CD4-positive, alpha-beta T cell treated with Interleukin-15 for 4 hours (primary cell): ENCODE measurements around the gene UBAC1.
A peak's percentile ranks its signal among the peaks of the same experiment; 100 is the strongest.

Experiments used
- DNase-seq: peaks from one replicate; pipeline ENCODE4 v3.0.0-alpha.2; 2020; ENCODE audit warnings: low spot score

The UBAC1 gene, protein sequence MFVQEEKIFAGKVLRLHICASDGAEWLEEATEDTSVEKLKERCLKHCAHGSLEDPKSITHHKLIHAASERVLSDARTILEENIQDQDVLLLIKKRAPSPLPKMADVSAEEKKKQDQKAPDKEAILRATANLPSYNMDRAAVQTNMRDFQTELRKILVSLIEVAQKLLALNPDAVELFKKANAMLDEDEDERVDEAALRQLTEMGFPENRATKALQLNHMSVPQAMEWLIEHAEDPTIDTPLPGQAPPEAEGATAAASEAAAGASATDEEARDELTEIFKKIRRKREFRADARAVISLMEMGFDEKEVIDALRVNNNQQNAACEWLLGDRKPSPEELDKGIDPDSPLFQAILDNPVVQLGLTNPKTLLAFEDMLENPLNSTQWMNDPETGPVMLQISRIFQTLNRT

DNA sequence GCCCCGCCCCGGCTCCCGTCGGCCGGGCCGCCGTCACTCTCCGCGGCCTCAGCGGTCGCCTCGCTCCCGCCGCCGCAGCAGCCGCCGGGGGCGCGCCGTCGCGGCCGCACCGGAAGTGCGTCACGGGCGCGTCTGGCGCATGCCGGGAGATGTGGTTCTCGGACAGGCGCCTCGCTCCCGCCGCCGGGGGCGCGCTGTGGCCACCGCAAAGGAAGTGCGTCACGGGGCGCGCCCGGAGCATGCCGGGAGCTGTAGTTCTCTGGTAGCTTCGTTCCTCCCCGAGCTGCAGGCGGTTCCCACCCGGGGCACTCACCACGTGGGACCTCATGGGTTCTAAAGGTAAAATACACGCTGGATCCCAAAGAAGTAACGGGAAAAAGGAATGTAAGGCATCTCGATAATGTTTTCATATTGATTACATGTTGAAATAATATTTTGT is at the start of gene UBAC1:
Gene UBAC1, minus strand, starts transcription at position 97 of the 439 bp plus-strand sequence. CDS start 211 bp downstream, outside the sequence.
- DNase-seq: peak; percentile 95

DNA sequence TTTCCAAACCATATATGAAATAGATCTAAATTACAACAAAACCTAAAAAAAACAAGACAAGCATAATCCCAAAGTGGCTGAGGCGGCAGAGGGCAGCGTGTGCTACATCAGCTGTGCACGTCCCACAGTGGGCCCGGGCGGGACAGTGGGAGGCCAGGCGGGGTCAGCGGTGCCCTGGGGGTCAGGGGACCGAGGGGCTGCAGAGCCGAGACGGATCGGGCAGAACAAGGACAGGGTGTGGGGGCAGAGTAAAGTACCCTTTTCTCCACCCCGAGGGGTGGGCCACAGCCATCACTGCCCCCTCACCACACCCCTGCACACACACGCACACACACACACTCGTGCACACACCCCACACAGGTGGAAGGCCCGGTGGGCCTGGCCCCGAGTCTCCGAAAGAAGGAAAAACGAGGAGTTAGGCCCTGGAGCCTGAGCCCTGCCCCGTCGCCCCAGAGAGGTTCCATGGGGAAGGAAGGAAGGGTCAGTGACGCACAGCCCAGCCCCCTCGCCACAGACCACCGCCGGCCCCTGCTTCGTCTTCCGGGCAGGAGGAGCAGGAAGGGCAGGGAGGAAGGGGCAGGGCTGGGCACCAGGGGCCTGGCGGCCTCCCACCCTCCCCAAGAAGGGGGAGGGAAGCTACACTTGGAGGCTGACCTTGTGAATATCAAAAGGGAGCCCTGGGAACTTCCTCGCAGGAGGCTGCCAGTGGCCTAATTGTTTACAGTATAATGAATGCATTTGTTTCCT is 49.6 kb upstream of the UBAC1 start:
- DNase-seq: no peak

DNA sequence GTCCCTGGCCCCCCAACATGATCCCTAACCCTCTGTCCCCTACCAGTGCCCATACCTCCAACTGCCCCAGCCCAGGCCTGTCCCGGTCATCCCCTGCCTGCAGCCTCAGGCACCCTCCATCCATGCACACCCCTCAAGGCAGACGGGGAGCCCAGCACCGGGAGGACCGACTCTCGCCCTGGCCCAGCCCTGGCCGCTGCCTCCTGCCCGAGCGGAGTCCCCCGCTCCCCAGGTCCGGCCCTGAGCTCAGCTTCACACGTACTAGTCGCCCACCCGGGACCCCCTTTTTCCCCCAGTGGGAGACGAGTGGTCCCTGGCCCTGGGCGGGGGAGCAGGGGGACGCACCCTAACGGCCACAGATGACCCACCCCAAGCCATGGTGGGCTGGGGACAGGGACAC is 49.0 kb upstream of the UBAC1 start:
- DNase-seq: no peak

DNA sequence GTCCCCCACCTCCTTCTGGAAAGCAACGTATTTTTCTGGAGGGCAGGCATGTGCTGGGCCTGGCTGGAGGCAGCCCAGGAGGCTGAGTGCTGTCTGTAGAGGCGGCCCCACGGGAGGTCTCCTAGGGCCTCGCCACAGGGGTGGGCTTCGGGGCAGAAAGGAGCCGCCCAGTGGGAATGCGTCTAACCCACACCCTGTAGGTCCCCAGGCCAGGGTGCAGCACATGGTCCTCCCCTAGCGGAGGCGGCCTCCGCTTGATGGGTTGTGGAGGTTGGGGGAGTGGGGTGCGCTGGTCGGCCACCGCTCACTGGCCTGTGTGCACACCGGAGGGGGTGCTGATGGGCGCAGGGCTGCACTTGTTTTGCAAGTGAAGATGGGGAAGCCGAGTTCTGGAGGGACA is 48.3 kb upstream of the UBAC1 start:
- DNase-seq: no peak

DNA sequence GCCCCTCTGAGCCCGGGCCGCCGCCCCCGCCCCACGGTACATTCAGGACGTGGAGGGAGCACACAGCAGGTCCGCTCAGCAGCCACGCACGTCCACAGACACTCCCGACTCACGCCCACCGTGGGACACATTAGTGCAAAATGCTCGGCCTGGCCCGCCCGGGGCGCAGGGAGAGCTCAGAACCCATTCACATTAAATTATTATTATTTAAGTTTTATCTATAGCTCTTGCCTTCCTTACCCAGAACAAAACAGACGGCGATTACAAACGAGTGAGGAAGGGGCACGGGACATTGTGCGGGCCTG is 47.5 kb upstream of the UBAC1 start:
- no peak for DNase-seq

DNA sequence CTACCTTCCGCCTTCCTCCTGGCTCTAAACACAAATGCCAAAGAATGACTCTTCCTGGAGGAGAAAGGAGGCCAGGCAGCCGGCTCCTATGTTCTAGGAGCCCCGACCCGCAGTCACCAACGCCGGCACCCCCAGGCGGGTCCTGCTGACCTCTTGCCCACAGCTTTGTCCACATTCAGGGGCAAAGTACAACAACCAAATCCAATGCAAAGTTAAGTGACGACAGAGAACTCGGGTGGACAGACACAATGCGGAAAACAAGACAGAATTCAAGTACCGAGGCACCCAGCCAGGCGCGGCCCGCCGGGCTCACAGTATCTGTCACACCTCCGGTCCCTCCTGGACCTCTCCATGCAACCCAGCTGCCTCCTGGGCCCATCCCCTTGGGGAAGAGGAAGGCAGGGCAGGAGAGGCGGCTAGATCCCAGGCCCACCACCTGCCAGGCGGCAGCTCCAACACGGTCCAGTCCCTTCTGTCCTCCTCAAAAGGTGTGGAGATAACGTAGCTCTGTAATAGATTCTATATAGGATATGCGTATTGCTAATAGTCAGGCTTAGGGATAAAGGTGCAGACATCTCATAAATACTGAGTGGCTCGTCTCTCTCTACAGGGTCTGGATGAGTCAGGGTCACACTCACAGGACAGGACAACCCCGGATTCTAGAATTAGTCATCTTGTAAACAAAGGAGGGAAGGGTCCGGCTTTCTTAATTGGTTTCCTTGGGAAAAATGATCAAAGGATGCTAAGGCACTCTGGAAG is 46.9 kb upstream of the UBAC1 start:
- no peak for DNase-seq

DNA sequence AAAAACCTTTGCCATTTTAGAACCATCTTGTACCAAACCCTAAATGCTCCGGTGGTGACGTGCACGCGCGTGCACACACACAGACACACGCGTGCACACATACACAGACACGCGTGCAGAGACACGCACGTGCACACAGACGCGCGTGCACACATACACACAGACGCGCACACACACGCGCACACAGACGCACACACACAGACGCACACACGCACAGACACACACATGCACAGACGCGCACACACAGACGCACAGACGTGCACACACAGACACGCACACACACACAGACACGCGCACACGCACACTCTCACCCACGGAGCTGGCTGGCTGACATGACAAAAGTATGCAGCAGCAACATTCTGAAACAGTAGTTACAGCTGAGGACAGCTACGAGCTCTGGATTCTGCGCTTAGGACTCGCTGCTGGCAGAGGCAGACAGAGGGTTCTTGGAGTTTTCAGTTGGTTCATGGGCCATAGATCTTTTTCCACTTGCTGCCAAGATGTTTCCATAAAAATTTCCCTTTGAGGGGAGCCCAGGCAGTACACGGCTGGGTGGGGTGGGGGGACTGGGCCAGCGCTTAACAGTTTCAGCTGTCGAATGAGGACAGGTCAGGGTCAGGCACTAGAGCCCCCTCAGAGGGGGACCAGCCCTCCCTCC is 46.2 kb upstream of the UBAC1 start:
- no peak for DNase-seq

DNA sequence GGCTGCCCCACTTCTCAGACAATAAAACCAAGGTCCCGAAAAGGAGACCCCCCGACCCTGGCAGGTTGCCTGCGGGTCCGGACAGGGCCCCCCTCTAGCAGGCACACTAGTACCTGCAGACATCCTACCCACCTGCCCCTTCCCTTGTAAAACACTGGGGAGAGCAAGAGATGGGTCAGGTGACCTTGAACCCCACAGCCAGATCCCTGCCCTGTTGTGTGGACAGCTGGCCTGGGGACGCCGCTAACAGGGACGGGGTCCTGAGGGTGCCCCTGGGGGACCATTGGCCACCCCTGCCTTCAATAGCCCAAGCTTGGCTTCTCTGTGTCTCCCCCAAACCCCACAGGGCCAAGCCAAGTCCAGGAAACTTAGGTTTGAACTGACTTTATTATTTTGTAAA is 45.0 kb upstream of the UBAC1 start:
- DNase-seq: no peak

DNA sequence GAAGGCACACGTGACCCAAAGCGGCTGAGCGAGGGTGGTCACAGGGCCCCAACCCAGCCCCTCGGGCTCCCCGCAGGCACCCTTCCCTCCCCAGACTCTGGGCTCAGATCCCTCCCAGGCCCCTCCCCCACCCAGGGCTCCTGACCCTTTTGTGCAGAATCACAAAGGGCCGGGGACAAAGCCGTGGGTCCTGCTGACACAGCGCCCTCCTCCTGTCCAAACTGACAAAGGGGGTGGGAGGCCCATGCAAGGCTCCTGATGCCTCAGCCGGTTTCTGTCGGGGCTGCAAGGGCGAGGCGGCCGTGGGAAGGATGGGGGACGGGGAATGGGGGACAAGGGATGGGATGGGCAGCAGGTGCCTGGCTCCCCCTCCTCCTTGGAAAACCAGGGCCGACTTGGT is 43.5 kb upstream of the UBAC1 start:
- no peak for DNase-seq

DNA sequence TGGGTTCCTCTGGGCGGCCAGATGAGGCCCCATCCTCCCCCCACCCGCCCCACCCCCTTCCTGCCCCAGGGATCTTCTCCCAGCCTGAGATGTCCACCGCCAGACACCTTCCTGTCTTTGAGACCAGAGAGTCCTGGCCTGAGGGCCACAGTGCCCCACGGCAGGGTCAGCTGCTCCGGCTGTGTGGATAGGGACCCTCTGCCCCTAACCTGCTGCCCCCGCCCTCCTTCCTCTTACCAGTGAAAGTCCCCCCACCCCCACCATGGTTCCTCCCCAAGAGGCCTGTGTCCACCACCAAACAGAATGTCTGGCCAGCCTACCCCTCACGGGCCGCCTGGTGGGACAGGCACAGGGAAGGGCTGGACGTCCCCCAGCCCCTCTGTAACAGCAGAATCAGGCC is 43.0 kb upstream of the UBAC1 start:
- no peak for DNase-seq

DNA sequence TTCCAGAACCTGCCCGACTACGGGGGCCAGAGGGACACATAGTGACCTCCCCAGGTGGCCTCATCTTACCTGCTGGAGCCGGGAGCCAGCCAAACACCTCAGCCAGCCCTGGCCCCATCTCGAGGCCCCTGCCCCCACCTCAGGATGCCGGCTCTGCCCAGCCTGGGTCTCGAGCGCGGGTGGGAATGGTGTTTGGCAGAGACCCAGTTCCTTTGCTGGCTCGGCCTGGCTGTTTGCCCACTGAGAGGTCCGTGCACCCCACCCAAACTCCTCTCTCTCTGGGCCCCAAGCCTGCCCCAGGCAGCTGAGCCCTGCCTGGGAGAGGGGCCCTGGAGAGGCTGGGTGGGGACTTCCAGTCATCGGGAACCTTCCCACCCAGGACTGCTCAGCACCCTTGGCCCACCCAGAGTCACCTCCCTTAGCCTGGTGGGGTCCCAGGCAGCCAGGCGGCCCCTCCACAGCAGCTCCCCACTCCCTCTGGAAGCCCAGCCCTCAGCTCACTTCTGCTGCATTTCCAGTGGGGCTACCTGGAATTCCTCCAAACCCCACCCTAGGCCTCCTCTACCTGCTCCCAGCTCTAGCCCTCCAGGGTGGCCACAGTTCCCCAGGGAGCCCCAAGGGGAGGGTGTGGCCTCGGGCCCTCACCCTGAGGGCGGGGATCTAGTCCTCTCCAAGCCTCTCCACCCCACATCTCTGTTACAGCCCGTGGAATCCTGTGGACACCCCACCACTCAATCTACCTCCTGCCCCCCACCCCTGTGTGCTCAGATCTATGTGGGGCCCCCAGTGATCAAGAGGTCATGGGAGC is 42.4 kb upstream of the UBAC1 start:
- DNase-seq: no peak

DNA sequence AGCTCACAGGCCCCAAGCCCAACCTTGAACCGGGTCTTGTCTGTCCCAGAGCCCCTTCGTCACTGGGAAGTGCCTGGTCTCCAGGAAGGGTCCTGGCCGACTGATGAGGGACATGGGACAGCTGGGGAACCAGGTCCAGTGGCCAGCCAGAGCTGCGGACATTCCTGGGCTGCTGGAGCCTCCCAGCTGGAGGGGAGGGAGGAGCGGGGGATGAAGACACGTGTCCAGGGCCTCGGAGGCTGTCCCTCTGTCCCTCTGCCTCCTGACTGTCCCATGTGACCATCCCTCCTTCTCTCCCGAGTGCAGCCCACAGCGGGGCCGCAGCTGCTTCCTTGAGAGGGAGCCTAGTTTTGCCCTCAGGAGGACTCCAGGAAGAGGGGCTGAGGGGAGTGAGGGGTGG is 41.7 kb upstream of the UBAC1 start:
- no peak for DNase-seq

DNA sequence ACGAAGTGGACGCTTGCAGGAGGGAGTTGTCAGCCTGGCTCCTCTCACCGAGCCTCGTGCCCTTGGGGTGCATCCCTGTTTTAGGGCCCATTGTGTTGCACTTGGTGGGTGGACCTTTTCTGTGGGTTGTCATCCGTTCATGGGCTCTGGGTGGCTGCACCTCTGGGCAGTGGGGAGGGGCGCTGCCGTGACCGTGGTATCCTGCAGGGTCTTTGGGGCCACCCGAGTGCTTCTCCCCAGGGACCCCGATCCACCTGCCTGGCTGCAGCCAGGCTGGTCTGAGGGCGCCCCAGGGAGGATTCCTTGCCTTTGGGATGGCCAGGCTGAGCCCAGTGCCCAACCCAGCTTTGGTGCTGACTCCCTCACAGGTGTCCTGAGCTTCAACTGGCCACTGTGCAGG is 41.0 kb upstream of the UBAC1 start:
- DNase-seq: no peak

DNA sequence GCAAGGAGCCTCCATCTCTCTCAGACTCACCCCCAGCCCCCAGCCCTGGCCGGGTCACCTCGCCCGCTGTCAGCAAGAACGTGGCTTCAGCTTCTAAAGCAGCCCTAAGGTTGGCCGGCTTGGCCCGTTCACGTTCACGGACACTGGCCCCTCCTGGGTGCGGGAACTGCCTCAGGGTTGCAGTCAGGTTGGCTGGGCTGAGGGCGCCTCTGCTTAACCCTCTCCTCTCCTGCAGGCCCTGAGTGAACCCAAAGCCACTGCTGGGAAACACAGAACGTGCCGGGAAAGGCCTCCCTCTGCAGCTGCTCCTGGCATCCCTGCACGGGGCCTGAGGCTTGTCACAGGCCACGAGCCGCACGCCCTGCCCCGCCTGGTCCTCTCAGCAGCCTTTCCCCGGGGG is 40.1 kb upstream of the UBAC1 start:
- DNase-seq: no peak

DNA sequence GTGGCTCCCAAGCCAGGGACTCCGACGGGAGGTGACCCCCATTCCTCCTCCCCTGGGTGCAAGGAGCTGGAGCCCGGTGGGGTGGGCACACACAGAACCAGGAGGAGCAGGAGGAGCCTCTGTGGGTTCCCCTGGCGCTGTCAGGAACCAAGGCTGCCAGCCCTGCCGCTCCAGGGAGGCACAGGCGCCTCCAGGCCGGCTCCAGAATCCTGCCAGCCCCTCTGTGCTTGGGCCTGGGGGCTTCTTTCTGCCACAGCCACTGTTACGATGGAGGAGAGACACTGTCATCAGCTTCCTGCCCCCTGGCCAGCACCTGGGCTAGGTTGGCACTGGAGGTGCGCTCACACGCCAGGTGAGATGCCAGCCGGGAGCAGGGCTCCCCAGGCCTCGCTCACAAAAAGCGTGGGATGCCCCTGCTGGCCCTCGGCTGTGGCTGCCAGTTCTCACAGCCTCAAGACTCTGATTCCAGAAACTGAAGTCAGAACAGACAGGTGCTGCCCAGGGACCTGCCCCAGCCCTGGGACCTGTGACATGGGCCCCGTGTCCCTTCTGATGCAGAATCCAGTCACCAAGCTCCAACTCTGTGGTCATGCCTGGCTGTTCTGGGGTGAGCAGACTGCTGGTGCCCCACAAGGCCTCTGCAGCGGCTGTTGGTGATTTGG is 37.4 kb upstream of the UBAC1 start:
- DNase-seq: no peak

DNA sequence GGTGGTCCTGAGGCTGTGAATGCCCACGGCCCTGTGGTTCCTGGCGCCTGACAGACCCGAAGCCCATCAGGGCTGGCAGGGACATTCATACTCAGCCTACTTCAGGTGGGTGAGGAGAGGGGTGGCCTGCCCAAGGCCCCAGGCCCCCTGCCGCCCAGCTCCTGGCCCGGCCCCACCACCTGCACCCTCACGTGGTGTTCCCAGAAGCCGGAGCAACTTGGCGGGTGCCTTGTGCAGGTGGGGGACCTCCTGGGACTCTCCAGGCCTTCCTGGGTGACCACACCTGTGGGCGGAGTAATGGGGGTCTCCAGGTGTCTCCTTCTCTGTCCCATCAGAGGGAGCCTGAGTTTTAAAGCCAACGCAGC is 36.8 kb upstream of the UBAC1 start:
- DNase-seq: no peak

DNA sequence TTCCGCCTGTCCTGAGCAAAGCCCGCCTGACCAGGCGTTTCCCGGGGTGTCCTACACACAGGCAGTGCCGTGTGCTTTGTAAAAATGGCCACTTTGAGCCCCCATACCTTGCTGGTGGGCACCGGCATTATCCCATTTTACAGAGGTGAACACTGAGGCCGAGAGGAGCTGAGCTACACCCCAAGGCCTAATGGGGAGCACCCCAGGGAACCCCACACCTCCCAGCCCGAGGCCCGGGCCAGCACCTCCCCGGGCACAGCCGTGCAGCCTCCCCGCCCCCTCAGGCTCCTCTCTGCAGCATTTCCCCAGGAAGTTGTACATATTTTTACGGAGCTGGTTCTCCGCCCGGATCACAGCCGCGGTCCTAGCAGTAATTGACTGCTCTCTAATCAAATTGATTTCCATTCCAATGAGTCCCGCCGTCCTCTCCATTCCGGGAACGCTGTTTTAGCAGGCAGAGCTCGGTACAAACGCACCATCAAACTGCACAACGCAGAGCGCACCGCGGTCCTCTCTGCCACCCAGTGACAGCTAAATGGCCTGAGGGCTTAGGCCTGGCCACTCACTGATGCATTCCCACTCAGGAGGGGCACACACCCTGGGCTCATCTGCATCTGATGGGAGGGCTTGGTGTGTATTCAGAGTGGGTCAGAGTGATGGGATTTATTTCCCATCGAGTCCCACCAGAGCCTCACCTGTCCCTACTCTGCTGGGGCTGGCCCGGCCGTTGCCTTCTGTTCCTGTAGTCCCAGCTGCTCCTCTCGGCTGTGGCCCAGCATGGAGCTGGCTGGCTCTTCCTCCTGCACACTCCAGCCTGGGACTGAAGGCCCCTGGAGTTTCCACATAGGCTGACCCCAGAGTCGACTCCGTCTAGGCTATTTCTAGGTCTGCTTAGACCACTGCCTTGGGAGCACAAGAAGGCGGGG is 36.2 kb upstream of the UBAC1 start:
- DNase-seq: no peak

DNA sequence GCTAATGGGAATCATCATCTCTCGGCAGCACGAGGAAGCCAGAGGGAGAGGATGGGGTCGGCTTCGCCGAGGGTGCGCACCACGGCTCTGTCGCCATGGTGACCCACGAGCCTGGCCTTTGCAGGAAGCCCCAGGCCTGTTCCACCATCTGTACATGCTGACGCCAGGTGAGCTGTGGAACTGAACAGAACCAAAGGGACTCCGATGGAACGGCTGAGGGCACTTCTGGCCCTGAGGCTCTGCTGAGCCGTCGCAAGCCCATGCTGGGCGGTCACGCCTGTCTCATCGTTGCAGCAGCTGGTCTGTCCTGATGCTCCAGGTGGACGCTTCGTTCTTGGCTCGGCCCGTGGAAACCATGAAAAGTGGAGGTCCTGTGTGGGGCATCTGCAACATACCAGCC is 34.6 kb upstream of the UBAC1 start:
- DNase-seq: no peak

DNA sequence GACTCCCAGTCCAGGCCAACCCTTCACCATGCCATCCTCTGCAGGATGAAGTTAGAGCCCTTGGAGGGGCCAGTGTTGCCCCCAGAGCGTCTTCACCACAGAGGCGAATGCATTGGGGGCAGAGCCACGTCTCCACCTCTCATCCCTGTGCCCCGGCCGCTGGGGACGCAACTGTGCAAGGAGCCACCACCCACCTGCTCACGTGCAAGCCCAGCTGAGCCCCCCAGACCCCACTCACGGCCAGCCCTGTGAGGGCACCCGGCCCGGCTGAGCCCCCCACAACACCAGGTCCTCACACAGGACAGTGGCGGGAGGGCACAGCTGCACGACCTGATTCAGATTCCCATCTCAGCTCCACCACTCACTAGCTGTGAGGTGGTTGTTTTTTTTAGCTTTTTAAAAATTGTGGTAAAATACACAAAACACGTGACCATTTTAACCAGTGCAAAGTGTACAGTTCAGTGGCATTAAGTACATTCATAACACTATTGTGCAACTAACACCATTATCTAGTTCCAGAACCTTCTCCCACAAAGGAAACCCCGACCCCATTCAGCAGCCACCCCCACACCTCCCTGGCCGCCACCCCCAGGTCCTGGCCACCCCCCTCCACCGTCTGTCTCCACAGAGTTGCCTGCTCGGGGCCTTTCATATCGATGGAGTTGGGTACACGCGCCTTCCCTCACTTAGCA is 33.5 kb upstream of the UBAC1 start:
- no peak for DNase-seq
